SW 1271 (cell line): ENCODE measurements around the gene FZD8.
"Not testable (repeated sequence)": the region's sequence is repeated elsewhere in the genome, so short reads cannot be mapped to it uniquely, and the experiment has no call there.

Experiments used
- DNase-seq, 2 experiments: peaks; one replicate each; lab custom pipeline; 2025; lab: John Stamatoyannopoulos, UW

Gene FZD8, protein sequence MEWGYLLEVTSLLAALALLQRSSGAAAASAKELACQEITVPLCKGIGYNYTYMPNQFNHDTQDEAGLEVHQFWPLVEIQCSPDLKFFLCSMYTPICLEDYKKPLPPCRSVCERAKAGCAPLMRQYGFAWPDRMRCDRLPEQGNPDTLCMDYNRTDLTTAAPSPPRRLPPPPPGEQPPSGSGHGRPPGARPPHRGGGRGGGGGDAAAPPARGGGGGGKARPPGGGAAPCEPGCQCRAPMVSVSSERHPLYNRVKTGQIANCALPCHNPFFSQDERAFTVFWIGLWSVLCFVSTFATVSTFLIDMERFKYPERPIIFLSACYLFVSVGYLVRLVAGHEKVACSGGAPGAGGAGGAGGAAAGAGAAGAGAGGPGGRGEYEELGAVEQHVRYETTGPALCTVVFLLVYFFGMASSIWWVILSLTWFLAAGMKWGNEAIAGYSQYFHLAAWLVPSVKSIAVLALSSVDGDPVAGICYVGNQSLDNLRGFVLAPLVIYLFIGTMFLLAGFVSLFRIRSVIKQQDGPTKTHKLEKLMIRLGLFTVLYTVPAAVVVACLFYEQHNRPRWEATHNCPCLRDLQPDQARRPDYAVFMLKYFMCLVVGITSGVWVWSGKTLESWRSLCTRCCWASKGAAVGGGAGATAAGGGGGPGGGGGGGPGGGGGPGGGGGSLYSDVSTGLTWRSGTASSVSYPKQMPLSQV

DNA sequence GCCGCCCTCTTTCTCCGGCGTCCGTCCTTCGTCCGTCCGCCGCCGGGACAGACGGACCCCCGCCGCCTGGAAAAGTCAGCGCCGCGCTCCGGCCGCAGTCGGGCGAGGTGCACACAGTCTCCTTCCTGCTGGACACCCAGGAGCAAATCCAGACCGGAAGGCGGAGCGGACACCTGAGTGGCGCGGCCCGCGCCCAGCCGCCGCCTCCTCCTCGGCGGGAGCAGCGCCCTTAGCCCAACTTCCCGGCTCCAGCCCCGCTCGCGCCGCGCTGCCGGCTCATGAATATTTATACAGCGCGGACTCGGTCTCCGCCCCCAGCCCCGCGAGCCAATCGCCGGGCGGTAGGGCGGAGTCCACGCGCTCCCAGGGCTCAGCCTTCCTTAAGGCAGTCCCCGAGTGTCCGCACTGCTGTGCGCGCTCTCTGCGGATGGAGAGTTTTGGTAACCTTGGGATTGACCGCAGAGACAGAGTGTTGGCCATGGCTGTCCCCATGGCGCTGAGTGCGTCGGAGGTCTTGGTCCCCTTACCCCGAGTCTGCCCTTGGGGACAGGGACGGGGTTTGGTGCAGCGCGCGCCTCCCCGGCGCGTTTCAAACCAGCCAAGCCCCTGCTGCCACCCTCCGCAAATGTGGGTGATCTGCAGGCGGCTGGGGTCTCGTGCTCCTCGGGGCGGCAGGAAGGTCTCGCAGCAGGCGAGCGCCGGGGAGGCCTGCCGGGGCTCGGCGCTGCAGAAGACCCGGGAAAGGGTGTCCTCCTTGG, at the start of gene FZD8:
TSS of gene FZD8 (minus strand) at position 262 of the 758 bp plus-strand sequence. CDS start 867 bp downstream, outside the sequence.
- DNase-seq = peak; percentile 54 to 84

DNA sequence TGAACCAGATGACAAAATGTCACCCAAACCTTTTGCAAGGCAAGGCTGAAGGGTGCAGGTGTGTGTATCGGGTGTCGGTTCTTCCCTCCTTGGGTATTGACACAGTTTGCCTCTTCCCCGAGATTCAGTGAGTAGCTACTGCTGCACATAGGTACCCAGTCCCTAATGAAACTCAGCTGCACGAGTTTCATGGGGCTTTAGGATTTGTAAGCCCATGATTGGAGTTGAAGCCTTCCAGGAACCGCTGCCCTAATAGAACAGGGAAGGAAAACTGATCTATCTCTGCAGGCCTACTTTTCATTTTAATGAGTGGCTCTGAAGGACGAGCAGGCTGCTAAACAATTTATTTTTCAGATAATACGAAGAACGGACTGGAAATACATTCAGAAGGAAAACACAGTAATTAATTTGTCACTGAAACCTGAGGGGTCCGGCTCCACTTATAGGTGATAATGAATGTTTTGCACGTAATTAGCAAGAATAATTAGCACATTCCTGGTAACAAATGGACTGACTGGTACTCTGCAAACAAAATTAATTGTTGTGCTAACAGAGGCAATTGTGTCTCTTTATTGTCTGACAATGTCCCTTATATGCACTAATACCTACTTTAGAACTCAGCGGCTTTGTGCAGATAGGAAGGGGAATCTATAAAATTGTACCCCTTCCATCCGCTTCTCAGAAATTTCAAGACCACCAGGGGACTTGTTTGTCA, 49.6 kb upstream of the FZD8 start:
- no peak for DNase-seq

DNA sequence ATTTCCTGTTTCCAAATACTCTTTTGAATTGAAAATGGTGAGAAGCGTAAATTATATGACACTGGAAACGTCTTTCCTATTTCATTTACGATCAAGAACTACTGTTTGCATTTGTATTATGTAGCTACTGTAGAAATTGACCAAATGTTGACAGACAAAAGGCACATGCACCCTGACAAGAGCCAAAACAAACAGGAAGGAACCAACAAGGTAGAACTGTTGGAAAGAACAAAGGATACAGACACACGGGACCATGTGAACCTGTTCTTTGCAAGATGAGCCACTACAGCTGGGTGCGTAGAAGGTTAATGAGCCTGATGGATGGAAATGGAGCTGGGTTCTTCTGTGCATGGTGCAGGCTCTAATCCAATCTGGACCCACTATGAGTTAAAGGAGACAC, 48.4 kb upstream of the FZD8 start:
- DNase-seq = no peak

DNA sequence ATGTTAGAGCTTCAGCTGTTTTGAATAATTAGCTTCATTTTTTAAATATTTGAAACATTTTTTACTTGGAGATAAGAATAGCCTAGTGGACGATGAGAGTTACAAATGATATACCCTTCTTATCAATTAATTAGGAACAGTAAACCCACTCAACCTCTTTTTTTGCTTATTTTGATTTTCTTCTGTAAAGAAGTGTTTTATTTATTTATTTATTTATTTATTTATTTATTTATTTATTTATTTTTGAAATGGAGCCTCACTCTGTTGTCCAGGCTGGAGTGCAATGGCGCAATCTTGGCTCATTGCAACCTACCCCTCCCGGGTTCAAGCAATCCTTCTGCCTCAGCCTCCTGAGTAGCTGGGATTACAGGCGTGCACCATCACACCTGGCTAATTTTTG, 43.8 kb upstream of the FZD8 start:
- not testable (repeated sequence) for DNase-seq

DNA sequence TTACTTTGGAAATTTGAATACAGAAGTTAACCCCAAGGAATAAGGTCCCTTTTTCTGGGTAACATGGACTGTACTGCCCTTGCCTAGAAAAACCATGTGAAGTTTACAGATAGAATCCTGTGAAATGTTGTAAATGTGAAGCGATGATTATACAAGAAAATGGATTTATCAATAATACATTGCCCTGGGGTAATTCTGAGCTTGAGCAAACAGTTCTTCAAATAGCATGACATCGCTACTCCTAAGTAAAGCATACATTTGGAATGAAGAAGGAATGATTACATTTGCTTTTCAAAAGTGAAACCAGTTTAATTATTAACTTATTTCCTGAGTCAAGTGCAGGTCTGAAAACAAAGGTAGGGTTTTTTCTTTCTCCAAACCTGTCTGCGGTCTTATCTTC, 43.3 kb upstream of the FZD8 start:
- no peak for DNase-seq

DNA sequence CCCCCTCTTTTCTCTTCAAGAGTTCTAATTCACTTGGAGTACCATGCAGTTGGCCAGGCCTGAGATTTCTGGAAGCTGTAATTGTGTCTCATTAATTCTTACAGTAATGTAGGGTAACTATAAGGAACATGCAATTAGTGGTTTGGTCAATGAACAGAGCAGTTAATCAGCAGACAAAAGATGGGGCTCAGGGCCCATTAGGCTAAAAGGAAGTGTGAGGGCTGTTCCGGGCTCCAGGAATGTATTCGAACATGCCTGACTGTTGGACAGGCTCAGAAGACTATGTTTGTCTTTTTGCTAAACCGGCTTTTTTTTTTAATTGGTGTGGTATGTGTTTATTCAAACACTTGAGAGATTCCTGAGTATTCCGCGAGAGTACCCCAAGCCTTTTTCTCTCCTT, 42.5 kb upstream of the FZD8 start:
- no peak for DNase-seq

DNA sequence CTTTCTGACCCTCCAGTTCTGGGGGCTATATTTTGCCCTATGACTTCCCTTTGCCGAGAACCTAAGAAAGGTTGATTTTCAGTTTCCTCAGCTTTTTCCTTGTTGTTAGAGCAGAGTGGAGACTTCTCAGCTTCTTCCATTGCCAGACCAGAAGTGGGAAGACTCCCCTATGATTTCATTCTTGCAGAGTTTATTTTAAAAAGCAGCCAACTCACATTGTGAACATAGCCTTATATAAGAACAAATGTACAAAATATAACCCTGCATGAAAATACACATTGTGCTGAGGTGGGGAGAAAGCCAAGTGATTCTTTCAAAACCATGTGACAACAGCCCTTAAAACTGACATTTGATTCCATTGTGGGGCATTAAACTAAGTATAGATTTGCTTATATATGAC, 33.8 kb upstream of the FZD8 start:
- DNase-seq = no peak

DNA sequence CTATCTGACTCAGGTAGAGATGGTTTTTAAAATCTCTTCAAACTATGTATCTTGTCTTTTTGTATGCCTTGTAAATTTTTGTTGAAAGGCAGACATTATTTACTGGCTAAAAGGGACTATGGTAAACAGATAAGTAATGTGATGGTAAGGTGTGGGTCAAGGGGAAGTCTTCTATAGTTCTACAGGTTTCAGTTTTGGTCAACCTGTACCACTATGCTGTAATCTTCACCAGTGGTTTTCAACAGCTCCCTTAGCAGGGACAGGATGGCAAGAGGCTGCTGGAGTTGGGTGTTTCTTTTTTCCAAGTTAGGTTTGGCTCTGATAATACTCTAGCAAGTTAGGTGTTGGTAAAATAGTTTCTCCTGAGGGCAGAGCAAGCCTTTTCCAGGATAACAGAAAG, 32.7 kb upstream of the FZD8 start:
- no peak for DNase-seq

DNA sequence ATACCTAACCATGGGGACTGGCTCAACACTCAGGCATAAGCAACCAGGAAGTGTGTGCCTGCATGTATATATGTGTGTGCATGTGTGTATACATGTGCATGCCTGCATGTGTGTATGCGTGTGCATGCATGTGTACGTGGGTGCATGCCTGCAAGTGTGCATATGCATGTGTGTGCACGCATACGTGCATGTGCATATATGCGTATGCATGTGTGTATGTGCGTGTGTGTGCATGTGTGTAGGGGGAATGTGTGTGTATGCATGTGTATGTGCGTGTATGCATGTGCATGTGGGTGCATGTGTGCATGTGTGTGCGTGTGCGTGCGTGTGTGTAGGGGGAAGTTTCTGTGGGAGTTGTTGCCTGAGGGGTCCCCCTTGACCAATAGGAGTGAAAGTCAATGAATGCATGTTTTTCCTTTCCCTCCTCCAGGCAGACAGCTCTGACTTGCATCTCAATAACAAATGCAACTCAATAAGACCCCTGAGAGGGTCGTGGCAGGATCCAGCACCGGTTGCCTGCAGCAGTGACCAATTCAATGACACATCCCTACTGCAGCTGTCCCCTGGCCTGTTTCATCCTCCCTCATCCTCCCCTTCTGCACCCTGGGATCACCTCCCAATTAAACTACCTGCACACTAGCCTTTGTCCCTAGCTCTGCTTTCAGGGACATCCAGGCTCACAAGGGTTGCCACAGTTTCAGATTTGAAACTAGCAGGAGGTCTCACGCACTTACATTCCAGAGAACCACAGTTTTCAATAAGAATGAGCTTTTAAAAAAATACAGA, 27.0 kb upstream of the FZD8 start:
- no peak for DNase-seq

DNA sequence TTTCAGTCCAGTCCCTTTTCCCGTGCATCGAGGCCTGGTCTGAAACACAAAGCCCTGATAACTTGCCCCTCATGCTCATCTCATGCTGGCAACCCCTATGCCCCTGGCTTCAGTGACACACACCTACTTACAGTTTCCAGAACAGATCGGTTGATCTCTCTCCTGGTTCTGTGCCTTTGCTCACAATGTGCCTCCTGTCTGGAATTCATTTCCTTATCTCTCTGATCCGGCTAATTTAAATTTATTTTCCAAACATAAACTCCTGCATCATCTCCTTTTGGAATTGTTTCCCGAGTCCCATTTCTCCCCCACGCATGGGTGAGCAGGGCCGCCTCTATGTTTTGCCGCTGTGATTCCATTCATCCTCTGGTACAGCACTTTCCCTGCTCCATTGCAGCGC, 25.9 kb upstream of the FZD8 start:
- DNase-seq = no peak

DNA sequence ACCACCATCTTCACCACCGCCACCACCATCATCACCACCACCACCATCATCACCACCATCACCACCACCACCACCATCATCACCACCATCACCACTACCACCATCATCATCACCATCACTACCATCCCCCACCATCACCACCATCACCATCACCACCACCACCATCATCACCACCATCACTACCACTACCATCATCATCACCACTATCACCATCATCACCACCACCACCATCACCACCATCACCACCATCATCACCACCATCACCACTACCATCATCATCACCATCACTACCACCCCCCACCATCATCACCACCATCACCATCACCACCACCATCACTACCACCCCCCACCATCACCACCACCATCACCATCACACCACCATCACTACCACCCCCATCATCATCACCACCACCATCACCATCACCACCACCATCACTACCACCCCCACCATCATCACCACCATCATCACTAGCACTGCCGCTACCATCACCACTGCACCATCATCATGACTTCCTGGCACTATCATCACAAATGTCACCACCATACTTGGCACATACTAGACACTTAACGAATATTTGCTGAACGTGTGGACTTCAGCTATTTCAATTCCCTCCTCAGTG, 25.3 kb upstream of the FZD8 start:
- DNase-seq = no peak

DNA sequence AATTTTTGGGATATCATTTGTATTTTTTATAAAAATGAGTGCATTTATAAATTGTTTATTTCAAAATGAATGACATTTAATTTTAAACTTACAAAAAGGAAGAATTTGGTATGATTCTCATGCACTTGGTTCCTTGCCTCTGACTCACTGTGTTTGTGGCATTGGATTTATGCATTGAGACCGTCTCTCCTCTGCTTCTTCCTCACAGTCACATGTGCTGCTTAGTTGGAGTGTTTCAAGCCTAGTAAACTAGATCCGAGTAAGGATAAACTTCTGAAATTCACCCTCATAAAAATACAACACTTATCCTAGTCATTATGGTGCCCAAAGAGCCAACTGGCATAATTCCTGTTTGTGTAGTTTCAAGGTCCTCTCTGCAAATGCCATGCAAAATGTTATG, 19.1 kb upstream of the FZD8 start:
- no peak for DNase-seq

DNA sequence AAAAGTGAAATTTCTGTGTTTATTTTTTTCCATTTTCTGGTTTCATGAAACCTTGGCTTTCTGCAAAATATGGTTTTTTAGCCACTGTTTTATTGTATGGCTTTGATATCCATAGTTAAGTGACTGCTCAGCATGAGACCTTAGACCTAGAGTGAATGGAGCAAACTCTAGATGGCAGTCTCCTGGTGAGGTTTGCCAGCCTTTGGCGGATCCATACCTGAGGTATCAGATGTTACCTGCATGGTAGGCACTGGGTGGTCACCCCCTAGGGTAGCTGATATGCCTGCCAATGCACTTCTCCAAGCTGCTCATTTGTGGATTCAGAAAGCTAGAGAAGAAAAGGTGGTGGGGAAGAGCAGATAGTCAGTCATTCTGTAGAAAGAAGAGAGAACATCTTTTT, 17.4 kb upstream of the FZD8 start:
- no peak for DNase-seq

DNA sequence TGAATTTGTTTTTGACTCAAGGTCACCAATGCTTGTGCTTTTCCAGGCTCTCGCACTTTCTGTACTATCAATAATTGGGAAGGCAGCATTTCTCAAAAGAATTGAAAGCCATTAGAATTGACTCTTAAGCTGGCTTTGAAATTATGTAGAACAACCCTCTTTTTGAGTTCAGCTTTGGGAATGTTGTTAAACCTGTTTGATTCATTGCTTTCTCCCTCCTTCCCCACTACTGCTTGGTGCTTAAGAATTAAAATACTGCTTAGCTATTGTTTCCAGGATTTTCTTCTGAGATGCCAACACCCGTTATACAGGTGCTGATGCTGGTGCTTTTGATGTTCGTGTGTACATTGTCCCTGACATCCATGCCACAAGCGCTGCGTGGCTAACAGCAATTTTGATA, 15.5 kb upstream of the FZD8 start:
- no peak for DNase-seq

DNA sequence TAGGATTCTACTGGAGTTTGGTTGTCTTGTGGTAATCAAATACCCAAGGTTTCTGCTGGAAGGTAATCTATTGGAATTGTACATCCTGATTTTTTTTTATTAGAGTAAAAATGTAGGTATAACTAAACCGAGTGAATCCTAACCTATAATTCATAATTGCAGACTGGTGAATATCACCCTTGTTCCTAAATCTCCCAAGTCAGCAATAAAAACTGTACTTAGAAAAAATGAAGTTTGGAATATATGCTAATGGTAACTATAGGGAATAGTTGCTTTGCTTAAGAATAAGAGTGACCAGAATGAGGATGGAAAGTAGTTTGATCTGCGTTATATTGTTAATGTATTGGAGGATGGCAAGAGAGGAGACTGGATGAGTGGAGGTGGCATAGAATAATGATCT, 10.7 kb upstream of the FZD8 start:
- no peak for DNase-seq

DNA sequence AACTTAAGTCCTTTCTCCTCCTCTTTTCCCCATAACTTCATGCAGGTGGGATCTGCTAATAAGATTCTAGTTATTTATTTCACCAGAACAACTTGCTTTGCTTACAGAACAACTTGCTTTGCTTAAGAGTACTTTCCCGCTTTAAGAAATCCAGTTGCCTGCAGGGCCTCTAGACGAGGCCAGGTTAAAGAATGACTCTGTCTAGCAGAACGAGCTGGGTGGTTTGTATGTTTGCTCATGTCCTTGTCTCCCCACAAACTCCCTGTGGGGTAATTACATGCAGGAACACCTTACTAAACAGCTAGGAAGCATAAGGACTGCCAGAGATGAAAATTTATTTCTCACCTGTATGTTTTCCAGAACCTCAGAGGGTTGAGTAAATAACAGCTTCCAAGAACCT, 8.8 kb upstream of the FZD8 start:
- DNase-seq = no peak

DNA sequence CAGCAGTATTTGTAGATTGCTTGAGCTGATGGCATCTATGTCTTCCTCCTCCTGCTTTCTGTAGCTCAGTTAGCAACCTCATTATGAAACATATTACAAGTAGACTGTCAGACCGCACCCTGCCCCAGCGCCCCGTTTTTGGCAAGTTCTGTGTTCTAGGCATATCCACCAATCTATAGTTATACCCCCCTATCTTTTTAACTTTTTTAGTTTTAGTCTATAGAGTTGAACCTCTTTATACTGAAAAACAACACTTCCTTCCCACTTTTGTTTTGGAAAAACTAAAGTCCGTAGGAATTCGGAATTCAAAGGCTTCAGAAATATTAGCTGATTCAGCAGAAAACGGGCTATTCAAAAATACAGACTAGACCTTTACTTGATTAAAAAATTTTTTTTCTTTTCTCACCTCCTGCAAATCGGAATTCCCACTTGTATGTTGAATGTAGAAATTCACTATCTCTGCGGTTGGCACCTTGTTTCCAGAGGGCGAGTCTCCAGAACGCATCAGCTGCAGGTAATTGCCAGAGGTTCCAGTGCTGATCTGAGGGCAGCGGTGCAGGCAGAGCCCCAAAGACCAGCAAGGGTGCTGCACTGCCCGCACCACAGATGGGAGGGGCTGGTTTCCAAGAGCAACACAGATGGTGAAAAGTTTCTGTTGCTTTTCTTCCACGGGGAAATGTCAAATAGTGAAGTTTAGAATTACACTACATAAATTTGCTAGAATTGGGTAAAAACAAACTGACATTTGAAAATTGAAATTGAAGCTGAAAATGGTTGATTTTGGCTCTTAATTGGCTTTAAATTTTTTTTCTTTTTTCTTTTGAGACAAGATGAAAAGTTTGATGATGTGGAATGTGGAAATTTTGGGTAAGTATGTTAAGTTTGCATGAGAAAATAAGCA, 2.2 kb upstream of the FZD8 start:
- DNase-seq = no peak

DNA sequence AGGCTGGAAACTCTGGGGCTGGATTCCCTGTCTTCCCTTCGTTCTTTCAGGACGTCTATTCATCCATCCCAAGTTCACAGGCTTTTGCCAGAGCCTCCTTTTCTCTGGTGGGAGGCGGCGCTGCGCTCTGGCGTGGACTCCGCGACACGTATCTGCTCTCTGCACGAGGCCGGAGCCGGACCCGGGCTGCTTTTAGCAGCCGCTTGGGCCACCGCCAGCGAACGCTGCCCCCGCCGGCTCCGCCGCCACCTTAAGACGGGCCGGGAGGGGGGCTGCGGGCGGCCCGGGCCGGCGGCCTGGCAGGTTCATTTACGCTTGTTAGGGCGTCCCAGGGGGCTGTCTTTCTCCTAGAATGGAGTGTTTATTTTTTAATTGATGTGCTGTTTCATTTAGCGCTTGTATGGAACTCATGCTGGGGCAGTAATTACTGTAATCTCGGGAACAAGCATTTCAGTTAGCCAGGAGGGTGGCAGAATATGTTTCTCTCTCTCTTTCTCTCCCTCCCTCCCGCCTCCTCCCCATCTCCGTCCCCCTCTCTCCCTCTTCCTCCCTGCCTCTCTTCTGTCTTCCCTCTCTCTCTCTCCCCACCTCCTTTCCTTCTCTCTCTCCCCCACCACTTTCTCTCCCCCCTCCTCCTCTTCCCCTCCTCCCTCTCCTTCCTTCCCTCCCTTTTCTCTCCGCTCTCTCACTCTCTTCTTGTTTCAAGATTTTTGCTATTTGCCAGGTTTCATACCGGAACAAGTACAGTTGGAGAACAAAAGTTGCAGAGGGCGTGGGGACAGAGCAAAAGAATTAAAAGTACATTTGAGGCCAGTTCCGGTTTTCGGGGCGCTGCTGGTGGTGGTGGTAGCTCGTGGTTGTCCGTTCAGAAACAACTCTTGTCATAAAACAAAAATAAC, 1.3 kb upstream of the FZD8 start:
- no peak for DNase-seq

DNA sequence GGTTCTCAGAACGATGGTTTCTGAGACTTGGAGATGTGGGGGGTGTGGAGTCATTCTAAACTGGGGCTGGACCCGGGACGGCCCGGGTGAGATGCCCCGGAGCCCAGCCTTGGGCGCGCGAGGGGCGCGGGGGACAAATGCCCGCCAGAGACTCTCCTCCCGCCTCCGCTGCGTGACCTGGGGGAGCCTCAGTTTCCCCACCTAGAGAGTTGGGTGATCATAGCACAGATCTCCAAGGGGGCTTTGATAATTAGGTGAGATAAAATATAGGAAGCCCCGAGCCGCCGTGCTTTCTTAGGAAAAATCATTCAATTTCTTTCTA, 658 bp upstream of the FZD8 start:
- DNase-seq = no peak
